SKM-1 treated with dmso at 0.1 percent for 144 hours (cell line): ENCODE measurements around the gene CARMIL3.
"Not testable (repeated sequence)": the region's sequence is repeated elsewhere in the genome, so short reads cannot be mapped to it uniquely, and the experiment has no call there.

Experiments
- DNase-seq: peaks from one replicate; lab custom pipeline; 2025; ENCODE audit not compliant: unreplicated experiment; lab: John Stamatoyannopoulos, UW

Gene CARMIL3

DNA sequence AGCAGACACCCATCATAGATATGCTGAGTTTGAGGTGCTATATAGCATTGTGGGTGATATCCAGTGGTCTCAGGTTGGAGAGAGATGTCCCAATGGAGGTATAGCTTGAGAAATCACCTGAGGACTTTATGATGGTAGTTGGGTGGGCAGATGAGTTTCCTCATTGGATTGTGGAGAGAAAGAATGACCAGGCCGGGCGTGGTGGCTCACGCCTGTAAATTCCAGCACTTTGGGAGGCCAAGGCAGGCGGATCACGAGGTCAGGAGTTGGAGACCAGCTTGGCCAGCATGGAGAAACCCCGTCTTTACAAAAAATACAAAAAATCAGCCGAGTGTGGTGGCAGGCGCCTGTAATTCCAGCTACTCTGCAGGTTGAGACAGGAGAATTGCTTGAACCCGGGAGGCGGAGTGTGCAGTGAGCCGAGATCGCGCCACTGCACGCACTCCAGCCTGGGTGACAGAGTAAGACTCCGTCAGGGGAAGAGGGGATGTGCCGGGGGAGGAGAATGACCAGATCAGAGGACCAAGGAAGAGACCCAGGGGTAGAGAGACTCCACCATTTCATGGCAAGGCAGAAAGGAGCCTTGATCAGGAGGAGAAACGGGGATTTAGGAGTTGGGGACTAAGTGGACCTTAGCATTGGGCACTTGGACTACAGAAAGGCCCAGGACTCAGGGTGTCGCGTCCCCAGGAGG is 41.5 kb downstream of the CARMIL3 start:
- no peak for DNase-seq

DNA sequence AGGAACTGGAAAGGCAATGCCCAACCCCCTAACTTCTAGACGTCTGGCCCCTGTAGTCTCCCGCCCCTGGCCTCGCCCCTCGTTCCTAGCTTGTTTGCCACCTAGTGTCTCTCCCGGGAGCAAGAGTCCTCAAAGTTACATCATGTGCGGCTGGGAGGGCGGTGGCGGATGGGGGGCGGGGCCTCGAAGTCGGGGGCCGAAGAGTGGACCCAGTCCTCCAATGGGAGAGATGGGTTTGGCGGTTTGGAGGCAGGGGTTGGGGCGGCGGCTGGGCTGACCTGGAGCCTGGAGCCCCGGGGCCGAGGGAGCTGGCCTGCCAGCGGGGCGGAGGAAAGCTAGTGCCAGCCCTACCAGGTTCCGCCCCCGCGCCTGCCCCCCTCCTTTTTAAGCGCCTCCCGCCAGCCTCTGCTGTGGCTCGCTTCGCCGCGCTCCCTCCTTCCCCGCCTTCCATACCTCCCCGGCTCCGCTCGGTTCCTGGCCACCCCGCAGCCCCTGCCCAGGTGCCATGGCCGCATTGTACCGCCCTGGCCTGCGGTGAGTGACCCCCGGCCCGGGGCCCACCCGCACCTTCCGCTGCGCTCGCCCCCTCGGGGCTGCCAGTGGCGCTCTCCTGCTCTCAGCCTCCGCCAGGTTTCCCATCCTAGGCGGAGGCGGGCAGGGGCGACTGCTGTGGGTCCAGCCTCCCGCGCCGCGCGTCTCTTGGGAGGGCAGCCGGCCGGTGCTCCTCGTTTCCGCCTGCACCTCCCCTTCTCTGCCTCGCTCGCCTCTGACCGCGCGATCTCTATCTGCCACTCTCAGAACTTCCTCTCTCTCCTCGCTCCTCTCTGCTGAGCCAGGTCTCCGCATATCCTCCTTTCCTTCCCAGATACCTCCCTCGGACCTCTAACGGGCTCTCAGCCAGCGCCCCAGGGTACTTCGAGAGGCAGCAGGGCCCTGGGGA is 42.4 kb downstream of the CARMIL3 start, which contains the start of gene PCK2:
PCK2 (plus strand) TSS at position 411 of the 940 bp plus-strand sequence; CDS start at position 506, 95 bp downstream.
- peak; percentile 69 for DNase-seq

DNA sequence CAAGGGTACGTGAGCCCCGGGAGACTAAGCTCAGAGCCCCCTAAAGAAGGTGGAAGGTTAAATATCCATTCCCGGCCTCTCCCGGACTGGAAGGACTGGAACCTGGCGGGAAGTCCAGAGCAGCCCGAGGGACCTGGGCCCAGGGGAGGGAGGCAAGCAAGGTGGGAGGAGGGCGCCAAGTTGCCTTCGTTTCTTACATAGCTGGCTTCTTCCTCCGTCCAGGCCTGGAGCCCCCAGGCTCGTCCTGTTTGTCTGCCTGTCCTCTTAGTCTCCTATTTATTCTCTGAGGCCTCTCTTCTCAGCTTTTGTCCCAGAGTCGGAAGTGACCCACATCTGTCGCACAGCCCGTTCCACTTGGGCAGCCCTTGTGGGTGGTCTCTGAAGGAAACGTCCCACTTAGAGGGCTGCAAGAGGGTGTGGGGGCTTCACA is 43.0 kb downstream of the CARMIL3 start:
- no peak for DNase-seq

DNA sequence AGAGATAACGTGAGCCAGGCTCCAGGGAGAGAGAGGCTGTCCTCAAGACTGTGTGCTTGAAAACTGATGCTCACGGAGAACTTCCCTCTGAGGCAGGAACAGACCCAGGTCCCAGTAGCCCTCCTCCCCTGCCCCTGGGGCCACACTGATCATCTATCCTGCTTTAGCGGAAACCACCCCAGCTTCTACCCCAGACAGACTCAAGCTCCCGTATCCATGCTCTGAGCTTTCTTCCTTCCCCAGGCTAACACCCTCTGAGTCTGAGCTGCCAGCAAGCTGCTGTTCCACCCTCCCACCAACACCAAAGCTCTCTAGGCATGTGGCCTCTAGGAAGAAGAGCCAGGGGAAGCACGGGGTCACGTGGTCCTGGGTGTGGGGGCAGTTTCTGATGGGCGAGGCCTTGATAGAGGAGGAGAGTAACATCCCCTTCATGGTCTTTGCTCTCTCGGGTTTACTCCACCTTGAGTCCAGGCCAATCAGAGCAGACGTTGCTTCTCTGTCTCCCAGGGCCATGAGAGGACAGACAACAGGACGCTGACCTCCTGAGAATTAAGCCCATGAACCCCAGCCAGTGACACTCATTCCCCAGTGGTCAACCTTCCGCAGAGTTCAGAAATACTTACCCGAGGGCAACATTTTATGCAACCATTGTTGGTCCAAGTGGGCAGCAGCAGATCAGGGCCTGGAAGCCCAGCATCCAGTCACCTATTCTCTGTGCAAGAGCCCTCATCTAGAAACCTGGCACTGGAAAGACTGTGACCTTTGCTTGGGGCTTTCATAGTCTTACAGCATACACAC is 43.7 kb downstream of the CARMIL3 start:
- peak; percentile 36 for DNase-seq

DNA sequence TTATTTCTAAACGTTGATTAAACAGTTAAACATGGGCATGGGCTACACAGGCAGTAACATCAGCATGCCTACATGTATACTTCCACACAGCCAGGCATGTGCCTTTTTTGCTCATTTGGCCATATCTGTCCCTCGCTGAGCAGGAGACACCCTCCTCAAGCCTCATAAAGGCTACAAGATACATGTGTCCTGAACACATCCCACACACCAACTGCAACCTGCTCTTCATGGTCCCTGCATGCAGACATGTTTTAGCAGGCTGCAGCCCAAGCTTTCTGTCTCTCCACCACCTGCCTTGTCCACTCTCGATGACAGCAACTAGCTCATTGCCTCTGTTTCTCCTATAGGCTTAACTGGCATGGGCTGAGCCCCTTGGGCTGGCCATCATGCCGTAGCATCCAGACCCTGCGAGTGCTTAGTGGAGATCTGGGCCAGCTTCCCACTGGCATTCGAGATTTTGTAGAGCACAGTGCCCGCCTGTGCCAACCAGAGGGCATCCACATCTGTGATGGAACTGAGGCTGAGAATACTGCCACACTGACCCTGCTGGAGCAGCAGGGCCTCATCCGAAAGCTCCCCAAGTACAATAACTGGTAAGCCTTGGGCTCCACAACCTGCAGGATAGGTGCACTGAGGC is 44.9 kb downstream of the CARMIL3 start:
- DNase-seq: no peak

DNA sequence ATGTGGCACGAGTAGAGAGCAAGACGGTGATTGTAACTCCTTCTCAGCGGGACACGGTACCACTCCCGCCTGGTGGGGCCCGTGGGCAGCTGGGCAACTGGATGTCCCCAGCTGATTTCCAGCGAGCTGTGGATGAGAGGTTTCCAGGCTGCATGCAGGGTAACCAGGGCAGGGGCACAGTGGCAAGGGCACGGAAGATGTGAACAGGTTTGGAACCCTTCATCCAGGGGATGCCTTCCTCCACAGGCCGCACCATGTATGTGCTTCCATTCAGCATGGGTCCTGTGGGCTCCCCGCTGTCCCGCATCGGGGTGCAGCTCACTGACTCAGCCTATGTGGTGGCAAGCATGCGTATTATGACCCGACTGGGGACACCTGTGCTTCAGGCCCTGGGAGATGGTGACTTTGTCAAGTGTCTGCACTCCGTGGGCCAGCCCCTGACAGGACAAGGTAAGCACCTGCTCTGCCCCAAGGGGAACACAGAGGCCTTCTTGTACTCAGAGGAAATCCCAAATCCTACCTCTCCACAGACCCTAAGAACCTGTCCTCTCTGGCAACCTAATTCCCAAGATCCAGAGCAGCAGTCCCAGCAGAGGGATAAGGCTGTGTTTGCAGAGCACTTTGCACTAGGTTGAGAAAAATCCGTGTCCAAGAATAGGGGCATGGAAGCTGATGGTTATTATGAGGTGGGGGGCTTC is 46.6 kb downstream of the CARMIL3 start:
- DNase-seq: no peak

DNA sequence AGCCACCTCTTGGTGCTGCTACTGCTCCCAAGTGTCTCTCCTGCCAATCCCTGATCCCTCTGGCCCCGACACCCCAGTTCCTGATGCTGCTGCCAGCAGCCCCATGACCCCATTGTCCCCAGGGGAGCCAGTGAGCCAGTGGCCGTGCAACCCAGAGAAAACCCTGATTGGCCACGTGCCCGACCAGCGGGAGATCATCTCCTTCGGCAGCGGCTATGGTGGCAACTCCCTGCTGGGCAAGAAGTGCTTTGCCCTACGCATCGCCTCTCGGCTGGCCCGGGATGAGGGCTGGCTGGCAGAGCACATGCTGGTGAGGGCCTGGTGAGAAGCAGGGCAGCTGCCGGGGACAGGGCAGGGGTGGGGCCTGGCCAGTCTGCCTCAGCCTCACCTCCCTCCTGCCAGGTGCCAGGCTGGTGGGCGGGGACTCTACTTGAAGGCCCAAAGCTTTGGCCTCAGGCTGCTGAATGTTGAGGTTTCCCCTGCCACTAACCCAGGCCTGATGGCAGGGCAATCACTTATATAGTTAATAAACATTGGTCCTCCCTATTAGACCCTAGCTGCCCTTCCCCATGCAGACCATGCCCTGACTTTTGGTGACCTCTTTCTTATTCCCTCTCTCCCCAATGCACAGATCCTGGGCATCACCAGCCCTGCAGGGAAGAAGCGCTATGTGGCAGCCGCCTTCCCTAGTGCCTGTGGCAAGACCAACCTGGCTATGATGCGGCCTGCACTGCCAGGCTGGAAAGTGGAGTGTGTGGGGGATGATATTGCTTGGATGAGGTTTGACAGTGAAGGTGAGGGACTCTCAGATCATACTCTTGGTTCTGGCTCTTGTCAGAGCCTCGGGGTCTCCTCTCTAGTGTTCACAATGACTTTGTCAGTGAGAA is 47.4 kb downstream of the CARMIL3 start:
- no peak for DNase-seq

DNA sequence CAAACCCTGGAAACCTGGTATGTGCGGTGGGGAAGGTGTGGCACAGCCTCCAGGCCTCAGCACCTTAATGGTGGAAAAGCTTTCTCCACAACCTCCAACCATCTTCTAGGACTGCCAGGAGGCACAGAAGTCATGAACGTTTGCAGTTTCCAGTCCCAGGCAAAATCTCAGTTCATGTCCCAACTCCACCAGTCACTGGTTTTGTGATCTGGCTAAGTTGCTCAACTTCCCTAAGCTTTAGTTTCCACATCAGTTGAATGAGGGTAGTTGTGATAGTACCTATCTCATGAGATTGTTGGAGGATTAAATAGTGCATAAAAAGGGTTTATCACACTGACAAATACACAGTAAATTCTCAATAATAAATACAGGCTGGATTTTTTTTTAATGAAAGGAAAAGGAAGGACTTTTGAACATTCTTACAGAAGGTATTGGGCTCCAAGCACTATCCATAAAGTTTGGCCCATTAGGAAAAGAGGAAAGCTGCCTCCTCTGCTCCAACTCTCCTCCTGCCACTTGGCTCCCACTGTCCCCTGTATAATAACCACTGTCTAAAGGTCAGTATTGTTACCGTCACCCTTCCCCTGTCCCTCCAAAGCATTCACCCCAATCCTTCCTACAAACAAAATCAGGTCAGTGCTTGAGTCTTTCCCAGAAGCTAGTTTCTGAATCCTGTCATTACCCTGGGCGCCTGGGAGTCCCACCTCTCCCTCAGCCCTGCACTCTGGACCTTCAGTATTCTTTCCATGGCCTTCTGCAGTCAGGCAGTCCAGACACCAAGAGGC is 48.6 kb downstream of the CARMIL3 start:
- DNase-seq: no peak

DNA sequence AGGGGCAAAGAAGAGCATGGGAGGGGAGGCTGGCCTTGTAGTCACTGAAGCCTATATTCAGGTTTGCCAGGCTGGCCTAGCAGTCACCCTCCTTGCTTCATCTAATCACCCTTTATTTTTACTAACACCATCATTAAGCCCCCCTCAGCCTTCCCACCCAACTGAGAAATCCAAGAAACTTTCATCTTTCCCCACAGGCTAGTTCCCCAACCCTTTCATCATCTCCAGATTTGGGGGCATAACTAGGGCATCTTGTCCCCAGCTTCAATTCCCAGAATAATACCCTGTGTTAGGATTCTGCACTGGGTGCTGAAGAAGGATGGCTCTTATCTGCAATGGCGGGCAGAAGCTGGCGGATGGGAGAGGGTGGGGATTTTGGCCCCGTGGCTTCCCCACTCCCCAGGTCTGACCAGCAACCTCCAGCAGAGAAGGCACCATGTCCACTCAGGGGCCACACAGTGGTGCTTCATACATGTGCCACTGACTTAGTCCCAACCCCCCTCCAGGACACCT is 49.2 kb downstream of the CARMIL3 start:
- DNase-seq: no peak

DNA sequence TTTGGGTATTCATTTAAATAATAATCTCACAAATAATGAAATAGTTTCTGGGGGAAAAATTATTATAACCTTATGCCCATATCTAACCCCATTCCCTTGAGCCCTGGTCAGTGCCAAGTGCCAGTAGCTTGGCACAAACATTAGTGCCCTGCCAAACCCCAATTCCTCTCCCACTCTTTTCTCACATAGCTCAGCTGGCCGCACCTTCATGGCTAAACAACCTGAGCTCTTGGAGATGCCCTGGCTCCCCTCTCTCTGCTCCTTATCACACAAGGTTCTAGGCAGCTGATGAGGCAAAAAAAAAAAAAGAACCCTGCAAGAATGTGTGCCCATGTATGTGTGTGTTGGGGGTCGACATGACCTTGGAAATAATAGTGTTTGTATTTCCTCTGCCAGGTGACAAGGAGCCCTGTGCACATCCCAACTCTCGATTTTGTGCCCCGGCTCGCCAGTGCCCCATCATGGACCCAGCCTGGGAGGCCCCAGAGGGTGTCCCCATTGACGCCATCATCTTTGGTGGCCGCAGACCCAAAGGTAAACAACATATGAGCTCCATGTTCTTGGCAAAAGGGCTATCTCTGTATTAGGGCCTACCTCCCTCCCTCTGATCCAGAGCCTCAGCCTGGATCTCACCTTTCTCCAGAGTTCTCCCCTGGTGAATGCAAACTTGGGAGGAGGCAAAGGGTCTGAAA is 50.7 kb downstream of the CARMIL3 start:
- no peak for DNase-seq

DNA sequence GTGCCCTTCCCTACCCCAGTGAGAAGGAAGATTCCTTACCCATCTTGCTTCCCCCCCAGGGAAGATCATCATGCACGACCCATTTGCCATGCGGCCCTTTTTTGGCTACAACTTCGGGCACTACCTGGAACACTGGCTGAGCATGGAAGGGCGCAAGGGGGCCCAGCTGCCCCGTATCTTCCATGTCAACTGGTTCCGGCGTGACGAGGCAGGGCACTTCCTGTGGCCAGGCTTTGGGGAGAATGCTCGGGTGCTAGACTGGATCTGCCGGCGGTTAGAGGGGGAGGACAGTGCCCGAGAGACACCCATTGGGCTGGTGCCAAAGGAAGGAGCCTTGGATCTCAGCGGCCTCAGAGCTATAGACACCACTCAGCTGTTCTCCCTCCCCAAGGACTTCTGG is 51.6 kb downstream of the CARMIL3 start:
- DNase-seq: no peak

DNA sequence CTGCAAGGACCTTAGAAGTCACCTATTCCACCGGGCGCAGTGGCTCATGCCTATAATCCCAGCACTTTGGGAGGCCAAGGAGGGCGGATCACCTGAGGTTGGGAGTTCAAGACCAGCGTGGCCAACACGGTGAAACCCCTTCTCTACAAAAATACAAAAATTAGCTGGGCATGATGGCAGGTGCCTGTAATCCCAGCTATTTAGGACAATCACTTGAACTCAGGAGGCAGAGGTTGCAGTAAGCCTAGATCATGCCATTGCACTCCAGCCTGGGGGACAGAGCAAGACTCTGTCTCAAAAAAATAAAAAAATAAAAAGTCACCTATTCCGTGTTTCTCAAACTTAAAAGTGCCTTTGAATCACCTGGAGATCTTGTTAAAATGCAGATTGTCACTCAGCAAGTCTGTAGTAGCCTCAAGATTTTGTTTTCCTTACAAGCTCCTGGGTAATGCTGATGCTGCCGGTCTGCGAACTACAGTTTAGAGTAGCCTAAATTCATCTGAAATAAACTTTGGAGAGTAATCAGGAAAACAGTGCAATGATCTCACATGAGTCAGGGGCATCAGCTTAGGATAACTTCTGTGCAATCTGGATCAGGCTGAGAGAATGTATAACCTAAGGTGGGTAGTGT is 53.9 kb downstream of the CARMIL3 start:
- DNase-seq: not testable (repeated sequence)

DNA sequence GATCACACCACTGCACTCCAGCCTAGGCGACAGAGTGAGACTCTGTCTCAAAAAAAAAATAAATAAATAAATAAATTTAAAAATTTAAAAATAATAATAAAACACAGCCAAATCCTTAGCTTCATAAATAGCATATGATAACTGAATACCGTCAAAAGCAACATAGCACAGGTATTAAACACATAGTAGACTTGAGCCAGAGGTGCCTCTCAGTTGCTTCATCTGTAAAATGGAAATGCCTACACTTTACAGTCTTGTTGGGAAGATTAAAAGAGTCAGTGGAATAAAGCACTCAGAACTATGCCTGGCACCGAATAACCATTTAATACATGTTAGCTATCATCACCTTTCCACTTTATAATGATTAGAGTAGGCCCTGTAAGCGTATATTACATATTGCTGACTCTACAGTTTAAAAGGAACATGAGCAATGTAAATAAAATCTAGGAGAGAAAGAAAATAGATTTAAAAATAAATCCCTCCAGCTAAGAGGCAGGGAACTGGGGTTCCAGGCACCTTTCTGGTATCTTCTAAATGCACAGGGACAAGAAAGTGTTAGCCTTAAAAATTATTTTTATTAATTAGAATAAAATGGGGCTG is 55.0 kb downstream of the CARMIL3 start:
- no peak for DNase-seq

DNA sequence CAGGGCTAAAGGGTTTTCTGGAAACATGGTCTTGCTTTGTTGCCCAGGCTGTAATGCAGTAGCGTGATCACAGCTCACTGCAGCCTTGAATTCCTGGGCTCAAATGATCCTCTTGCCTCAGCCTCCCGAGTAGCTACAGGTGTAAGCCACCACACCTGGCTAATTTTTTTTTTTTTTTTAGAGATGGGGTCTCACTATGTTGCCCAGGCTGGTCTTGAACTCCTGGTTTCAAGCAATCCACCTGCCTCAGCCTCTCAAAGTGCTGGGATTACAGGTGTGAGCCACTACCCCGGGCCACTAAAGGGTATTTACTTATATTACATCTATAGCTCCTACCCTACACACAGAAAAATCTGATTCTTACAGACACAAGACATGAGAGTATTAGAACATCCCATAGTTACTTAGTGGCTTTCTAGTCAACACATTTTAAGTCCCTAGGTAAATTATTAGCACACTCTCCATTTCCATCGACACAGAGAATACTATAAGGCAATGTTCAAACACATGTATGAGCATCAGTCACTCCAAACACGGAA is 56.6 kb downstream of the CARMIL3 start:
- DNase-seq: no peak

DNA sequence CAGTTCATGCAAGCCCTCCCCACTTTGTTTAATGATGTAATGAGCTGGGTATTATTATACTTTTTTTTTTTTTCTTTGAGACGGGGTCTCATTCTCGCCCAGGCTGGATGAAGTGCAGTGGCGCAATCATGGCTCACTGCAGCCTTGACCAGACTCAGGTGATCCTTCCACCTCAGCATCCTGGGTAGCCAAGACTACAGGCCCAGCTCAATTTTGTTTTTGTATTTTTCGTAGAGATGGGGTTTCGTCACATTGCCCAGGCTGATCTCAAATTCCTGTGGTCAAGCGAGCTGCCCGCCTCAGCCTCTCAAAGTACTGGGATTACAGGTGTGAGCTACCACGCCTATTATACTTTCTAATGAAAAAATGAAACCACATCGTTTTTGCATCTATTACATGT is 58.3 kb downstream of the CARMIL3 start:
- no peak for DNase-seq

DNA sequence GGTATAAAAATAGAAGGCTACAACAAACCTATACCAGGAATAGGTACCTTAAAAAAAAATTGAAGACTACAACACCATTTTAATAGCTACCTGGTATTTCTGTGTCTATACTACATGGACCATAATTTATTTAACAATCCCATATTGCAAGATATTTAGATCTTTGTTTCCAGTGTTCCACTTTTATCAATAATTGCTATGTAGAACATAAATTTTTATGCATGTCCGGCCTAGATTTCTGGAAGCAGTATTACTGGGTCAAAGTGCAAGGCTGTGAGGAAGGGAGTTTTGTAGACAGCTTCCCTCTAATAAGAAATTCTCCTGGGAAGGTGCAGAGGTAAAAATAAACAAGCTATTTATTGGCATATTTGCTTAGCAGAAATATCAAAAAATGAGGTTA is 58.7 kb downstream of the CARMIL3 start:
- DNase-seq: no peak
